B cell (primary cell): Measurements from ENCODE around the gene UAP1L1.

Source experiments
- CTCF ChIP-seq: fragments of 200-600 bp; IDR thresholded peaks from one replicate; pipeline ENCODE4 v1.8.0; 2022; ENCODE audit warnings: antibody characterized with exemption, mild to moderate bottlenecking
- EZH2 ChIP-seq: IDR thresholded peaks from 2 replicates; pipeline ENCODE4 v1.6.1; 2012; ENCODE audit warnings: borderline replicate concordance, low read depth, mild to moderate bottlenecking, moderate library complexity, low read length; ENCODE audit not compliant: insufficient read depth, poor library complexity, severe bottlenecking

DNA sequence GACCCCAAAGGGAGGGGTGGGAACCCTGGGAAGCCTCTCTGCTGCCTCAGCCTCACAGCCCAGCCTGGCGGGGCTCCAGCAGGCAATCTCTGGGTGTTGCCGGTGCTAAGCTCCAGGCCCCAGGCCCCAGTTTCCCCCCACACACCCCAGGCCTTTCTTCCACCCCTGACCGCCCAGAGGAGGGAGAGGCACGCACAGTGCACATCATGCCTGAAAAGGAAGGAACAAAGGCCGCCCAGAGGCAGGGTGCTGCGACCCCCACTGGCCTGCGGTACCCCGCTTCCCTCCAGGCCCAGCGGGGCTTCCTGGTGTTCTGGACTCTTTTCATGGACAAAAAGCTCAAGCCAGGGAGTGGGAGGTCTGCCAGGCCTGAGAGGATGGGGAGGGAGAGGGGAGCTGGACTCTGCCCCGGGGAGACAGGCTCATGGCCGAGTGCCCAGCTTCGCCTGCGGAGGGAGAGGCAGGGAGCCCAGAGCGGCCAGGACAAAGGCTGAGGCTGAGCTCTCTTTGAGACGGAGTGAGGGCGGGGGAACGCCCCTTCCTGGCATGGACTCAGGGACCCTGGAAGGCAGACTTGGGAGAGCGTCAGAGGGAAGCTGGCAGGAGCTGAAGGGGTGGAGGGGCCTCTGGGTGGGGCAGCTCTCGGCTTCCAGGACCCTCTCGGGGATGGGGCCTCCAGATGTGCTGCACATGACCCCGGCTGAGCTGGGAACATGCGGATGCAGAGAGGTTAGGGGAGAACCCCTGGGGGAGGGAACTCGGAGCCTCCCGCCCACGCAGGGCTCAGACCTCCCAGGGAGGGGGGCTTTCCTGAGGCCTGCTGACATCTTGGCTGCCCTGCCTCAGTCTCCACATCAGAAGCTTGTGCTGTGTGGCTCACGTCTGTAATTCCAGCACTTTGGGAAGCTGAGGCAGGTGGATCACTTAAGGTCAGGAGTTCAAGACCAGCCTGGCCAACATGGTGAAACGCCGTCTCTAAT is 21.6 kb upstream of the UAP1L1 start:
- no peak for TF ChIP-seq EZH2
- TF ChIP-seq CTCF = no peak
